Measurements from ENCODE around the gene HHIPL2. TPM values are rescaled to one million over a fixed set of nuclear protein-coding genes. Genes with fewer than 3 reads are reported as not detected.
A peak's percentile ranks its signal among the peaks of the same experiment; 100 is the strongest.
"Not testable (repeated sequence)": the region's sequence is repeated elsewhere in the genome, so short reads cannot be mapped to it uniquely, and the experiment has no call there.

The HHIPL2 gene
- total RNA-seq, 2 experiments from 2014 or later = not detected

- no peak for TF ChIP-seq CTCF (IDR thresholded peaks at IDR 0.05)
- no peak overlapping the region for H3K4me3 Mint-ChIP-seq
- intact Hi-C loops (cut with micrococcal nuclease) = no loop called here
Observed at GRCh38 chr1:222523852-222524251, 24.1 kb downstream of the HHIPL2 start.

GRCh38 chr1:222522105-222522915 is 25.6 kb downstream of the HHIPL2 start:
- no peak for TF ChIP-seq CTCF (IDR thresholded peaks at IDR 0.05)
- no peak for ATAC-seq
- H3K27ac Mint-ChIP-seq = no peak overlapping the region
- H3K9me3 Mint-ChIP-seq = peaks cover 6% of the 10 kb centered on the region
- POLR2A ChIA-PET = no interaction called here
- peaks cover 4% of the 10 kb centered on the region for H3K27me3 Mint-ChIP-seq
- intact Hi-C loops (cut with micrococcal nuclease) = no loop called here
- CTCF ChIA-PET = no interaction called here
- no peak overlapping the region for H3K4me3 Mint-ChIP-seq
- no peak for DNase-seq
- peaks cover 5% of the 10 kb centered on the region for H3K36me3 Mint-ChIP-seq (ENCODE audit: low read depth)
- no peaks in the 10 kb centered on the region for H3K4me1 Mint-ChIP-seq (ENCODE audit: low read depth)

More at GRCh38 chr1:222523852-222524251, 24.1 kb downstream of the HHIPL2 start:
- CTCF ChIA-PET = no interaction called here
- POLR2A ChIA-PET = no interaction called here
- H3K4me1 Mint-ChIP-seq (ENCODE audit: low read depth) = no peaks in the 10 kb centered on the region
- peaks cover 4% of the 10 kb centered on the region for H3K27me3 Mint-ChIP-seq
- H3K9me3 Mint-ChIP-seq = peaks cover 6% of the 10 kb centered on the region
- DNase-seq = no peak
- no peak for ATAC-seq
- H3K36me3 Mint-ChIP-seq (ENCODE audit: low read depth) = peaks cover 5% of the 10 kb centered on the region
- no peak overlapping the region for H3K27ac Mint-ChIP-seq

GRCh38 chr1:222521299-222522104 is 26.4 kb downstream of the HHIPL2 start:
- intact Hi-C loops (cut with micrococcal nuclease) = no loop called here
- Mint-ChIP-seq H3K4me1 (ENCODE audit: low read depth) (no peaks in the 10 kb centered on the region), H3K27me3 (peaks cover 2% of the 10 kb centered on the region), H3K9me3 (peaks cover 6% of the 10 kb centered on the region), H3K27ac (no peak overlapping the region), H3K4me3 (no peak overlapping the region), H3K36me3 (ENCODE audit: low read depth) (peaks cover 5% of the 10 kb centered on the region)
- ATAC-seq (no peak), DNase-seq (no peak)
- TF ChIP-seq CTCF (IDR thresholded peaks at IDR 0.05) = no peak
- POLR2A ChIA-PET = no interaction called here
- CTCF ChIA-PET = no interaction called here

GRCh38 chr1:222489496-222489895 is 58.4 kb downstream of the HHIPL2 start:
- DNase-seq; H3K4me3 Mint-ChIP-seq; CTCF ChIA-PET; H3K27me3 Mint-ChIP-seq; H3K4me1 Mint-ChIP-seq (ENCODE audit: low read depth); H3K36me3 Mint-ChIP-seq (ENCODE audit: low read depth); intact Hi-C loops (cut with micrococcal nuclease); H3K27ac Mint-ChIP-seq; H3K9me3 Mint-ChIP-seq; ATAC-seq; POLR2A ChIA-PET: not testable (repeated sequence)

- H3K4me1 Mint-ChIP-seq (ENCODE audit: low read depth); H3K27me3 Mint-ChIP-seq; POLR2A ChIA-PET; intact Hi-C loops (cut with micrococcal nuclease); H3K27ac Mint-ChIP-seq; CTCF ChIA-PET; H3K4me3 Mint-ChIP-seq; ATAC-seq; H3K9me3 Mint-ChIP-seq; DNase-seq; H3K36me3 Mint-ChIP-seq (ENCODE audit: low read depth): not testable (repeated sequence)
Observed at GRCh38 chr1:222487774-222488173, 60.1 kb downstream of the HHIPL2 start.

GRCh38 chr1:222484005-222484404 is 63.9 kb downstream of the HHIPL2 start:
- CTCF ChIA-PET; H3K36me3 Mint-ChIP-seq (ENCODE audit: low read depth); H3K27ac Mint-ChIP-seq; H3K9me3 Mint-ChIP-seq; POLR2A ChIA-PET; H3K27me3 Mint-ChIP-seq; H3K4me3 Mint-ChIP-seq; H3K4me1 Mint-ChIP-seq (ENCODE audit: low read depth); intact Hi-C loops (cut with micrococcal nuclease); ATAC-seq; DNase-seq: not testable (repeated sequence)

GRCh38 chr1:222479567-222479966 is 68.3 kb downstream of the HHIPL2 start:
- DNase-seq; ATAC-seq; H3K4me1 Mint-ChIP-seq (ENCODE audit: low read depth); H3K27ac Mint-ChIP-seq; H3K9me3 Mint-ChIP-seq; H3K27me3 Mint-ChIP-seq; intact Hi-C loops (cut with micrococcal nuclease); POLR2A ChIA-PET; H3K36me3 Mint-ChIP-seq (ENCODE audit: low read depth); CTCF ChIA-PET; H3K4me3 Mint-ChIP-seq: not testable (repeated sequence)

- H3K36me3 Mint-ChIP-seq (ENCODE audit: low read depth); H3K9me3 Mint-ChIP-seq; CTCF ChIA-PET; H3K4me1 Mint-ChIP-seq (ENCODE audit: low read depth); POLR2A ChIA-PET; ATAC-seq; H3K4me3 Mint-ChIP-seq; H3K27me3 Mint-ChIP-seq; H3K27ac Mint-ChIP-seq; intact Hi-C loops (cut with micrococcal nuclease): not testable (repeated sequence)
- peak; percentile 7 for DNase-seq
Observed at GRCh38 chr1:222476436-222476835, 71.5 kb downstream of the HHIPL2 start.

GRCh38 chr1:222473717-222474116 is 74.2 kb downstream of the HHIPL2 start:
- POLR2A ChIA-PET; H3K4me1 Mint-ChIP-seq (ENCODE audit: low read depth); H3K36me3 Mint-ChIP-seq (ENCODE audit: low read depth); intact Hi-C loops (cut with micrococcal nuclease); H3K4me3 Mint-ChIP-seq; ATAC-seq; H3K9me3 Mint-ChIP-seq; DNase-seq; H3K27me3 Mint-ChIP-seq; H3K27ac Mint-ChIP-seq; CTCF ChIA-PET: not testable (repeated sequence)

Measured in activated CD8-positive, alpha-beta T cell treated with anti-CD3 and anti-CD28 coated beads for 36 hours (primary cell).